Renal cortex interstitium (tissue), 15 donors: ENCODE data around the gene FAM186B. TPM values are rescaled to one million over a fixed set of nuclear protein-coding genes. Genes with fewer than 3 reads are reported as not detected.
"Not testable (repeated sequence)": the region's sequence is repeated elsewhere in the genome, so short reads cannot be mapped to it uniquely, and the experiment has no call there.

Experiments
- DNase-seq, 11 donors: peaks; one replicate each; pipeline ENCODE4 v3.0.0-alpha.2; 2013; ENCODE audit warnings: low read depth in 9 of 11, low spot score in 4 of 11; ENCODE audit errors: extremely low read depth in 1 of 11
- long read RNA-seq, 16 experiments: transcript quantifications; one replicate each; lab custom pipeline, GENCODE V29; 2026
- polyA plus RNA-seq, 3 donors: library from polyadenylated mRNA; unstranded; fragments of 120-200 nt; gene quantifications; one replicate each; pipeline ENCODE4 v1.2.1, GENCODE V29; 2013; ENCODE audit not compliant: insufficient read length in 3 of 3

FAM186B gene
- polyA plus RNA-seq = 1 to 10 TPM in 2 of 3 donors, under 1 TPM in 1; 0.98 to 3.0 (median 1.1) TPM
- long read RNA-seq, donor 1 = 0 reads
- long read RNA-seq, donor 2 = 0 reads
- long read RNA-seq, donor 3 = 0 reads
- long read RNA-seq, donor 4 = 0 reads
- long read RNA-seq, donor 5 = 0 reads
- long read RNA-seq, donor 6, partial matches to known transcripts = 5 of 5 reads
- long read RNA-seq, donor 6, other reads (novel, unspliced or antisense) = 0 of 5 reads
- long read RNA-seq, donor 7 = 0 reads
- long read RNA-seq, donor 8 = 0 reads
- long read RNA-seq, donor 9 = 0 reads
- long read RNA-seq, donor 10 = 0 reads
- long read RNA-seq, donor 11 = 0 reads
- long read RNA-seq, donor 12 = 0 reads
- long read RNA-seq, donor 13 = 0 reads
- long read RNA-seq, donor 14, partial matches to known transcripts = 19 of 19 reads
- long read RNA-seq, donor 14, other reads (novel, unspliced or antisense) = 0 of 19 reads
- long read RNA-seq, donor 15 = 0 reads
- long read RNA-seq, donor 16 = 0 reads

- DNase-seq = not testable (repeated sequence)
Observed at GRCh38 chr12:49605539-49605938, at the start of gene FAM186B. FAM186B (minus strand) TSS chr12:49605639; CDS start chr12:49605477, 162 bp downstream.

- DNase-seq = no peak
Observed at GRCh38 chr12:49654715-49655114, 49.3 kb upstream of the FAM186B start.

GRCh38 chr12:49652921-49653520 lies 47.6 kb upstream of the FAM186B start:
- no peak for DNase-seq

GRCh38 chr12:49651855-49652254 lies 46.4 kb upstream of the FAM186B start:
- DNase-seq = no peak

- DNase-seq = no peak
Observed at GRCh38 chr12:49649892-49650291, 44.5 kb upstream of the FAM186B start.

- DNase-seq = no peak
Observed at GRCh38 chr12:49649445-49649844, 44.0 kb upstream of the FAM186B start.

- DNase-seq = no peak
Observed at GRCh38 chr12:49648712-49649003, 43.2 kb upstream of the FAM186B start.

GRCh38 chr12:49647827-49648711 lies 42.6 kb upstream of the FAM186B start:
- no peak for DNase-seq

GRCh38 chr12:49646871-49647654 lies 41.6 kb upstream of the FAM186B start:
- no peak for DNase-seq

- DNase-seq = no peak
Observed at GRCh38 chr12:49646331-49646830, 40.9 kb upstream of the FAM186B start.

GRCh38 chr12:49645146-49646039 lies 40.0 kb upstream of the FAM186B start:
- no peak for DNase-seq

GRCh38 chr12:49644620-49644994 lies 39.2 kb upstream of the FAM186B start:
- peak in 9 of 11 donors; percentile 53 to 81 (median 74) for DNase-seq

- DNase-seq = no peak
Observed at GRCh38 chr12:49643961-49644619, 38.7 kb upstream of the FAM186B start.

GRCh38 chr12:49643135-49643534 lies 37.7 kb upstream of the FAM186B start:
- no peak for DNase-seq

- no peak for DNase-seq
Observed at GRCh38 chr12:49642370-49642802, 36.9 kb upstream of the FAM186B start.

- no peak for DNase-seq
Observed at GRCh38 chr12:49641748-49642369, 36.4 kb upstream of the FAM186B start.
